Progenitor cell of endocrine pancreas (in vitro differentiated cells): ENCODE results near the gene APPL2. TPM values are rescaled to one million over a fixed set of nuclear protein-coding genes. Genes with fewer than 3 reads are reported as not detected.

Experiments used
- DNase-seq: peaks from one replicate; pipeline ENCODE4 v3.0.0; 2021; ENCODE audit warnings: low spot score; ENCODE audit not compliant: unreplicated experiment
- H3K27ac Mint-ChIP-seq: 2 replicates; pipeline ENCODE4 v1.8.0; 2021; ENCODE audit warnings: mild to moderate bottlenecking, moderate library complexity, mixed read lengths
- H3K27me3 Mint-ChIP-seq: 2 replicates; pipeline ENCODE4 v1.8.0; 2021; ENCODE audit warnings: mixed read lengths
- H3K36me3 Mint-ChIP-seq: 2 replicates; pipeline ENCODE4 v1.8.0; 2022; ENCODE audit warnings: mixed read lengths; ENCODE audit not compliant: insufficient read depth
- H3K4me1 Mint-ChIP-seq: 2 replicates; pipeline ENCODE4 v1.8.0; 2021; ENCODE audit warnings: low read depth, mixed read lengths
- H3K4me3 Mint-ChIP-seq: 2 replicates; pipeline ENCODE4 v1.8.0; 2021; ENCODE audit warnings: low read depth, mild to moderate bottlenecking, moderate library complexity, mixed read lengths
- H3K9me3 Mint-ChIP-seq: 2 replicates; pipeline ENCODE4 v1.8.0; 2021; ENCODE audit warnings: low read depth, mixed read lengths
- total RNA-seq: library from RNA; stranded (reverse); gene quantifications from 2 replicates; pipeline ENCODE4 v1.2.1, GENCODE V29; 2021
- TF ChIP-seq, protein P1 (sequence below): fragments of 200-600 bp; sonication (generic); IDR thresholded peaks from one replicate; pipeline ENCODE4 v1.5.0; 2021; ENCODE audit warnings: antibody characterized with exemption, mild to moderate bottlenecking; ENCODE audit not compliant: unreplicated experiment

The APPL2 gene
- total RNA-seq, 1 donor from 2014 or later = 159 TPM

- DNase-seq = no peak
Measured at GRCh38 chr12:105278043-105278697, 42.2 kb upstream of the APPL2 start.

GRCh38 chr12:105275997-105276733 is 40.2 kb upstream of the APPL2 start:
- Mint-ChIP-seq H3K27me3 (no peaks in the 10 kb centered on the region), H3K36me3 (no peaks in the 10 kb centered on the region), H3K9me3 (peaks cover 5% of the 10 kb centered on the region), H3K4me3 (no peak overlapping the region), H3K27ac (peak overlapping the region; percentile 39), H3K4me1 (peaks cover 37% of the 10 kb centered on the region)
- TF ChIP-seq, protein P1, sequence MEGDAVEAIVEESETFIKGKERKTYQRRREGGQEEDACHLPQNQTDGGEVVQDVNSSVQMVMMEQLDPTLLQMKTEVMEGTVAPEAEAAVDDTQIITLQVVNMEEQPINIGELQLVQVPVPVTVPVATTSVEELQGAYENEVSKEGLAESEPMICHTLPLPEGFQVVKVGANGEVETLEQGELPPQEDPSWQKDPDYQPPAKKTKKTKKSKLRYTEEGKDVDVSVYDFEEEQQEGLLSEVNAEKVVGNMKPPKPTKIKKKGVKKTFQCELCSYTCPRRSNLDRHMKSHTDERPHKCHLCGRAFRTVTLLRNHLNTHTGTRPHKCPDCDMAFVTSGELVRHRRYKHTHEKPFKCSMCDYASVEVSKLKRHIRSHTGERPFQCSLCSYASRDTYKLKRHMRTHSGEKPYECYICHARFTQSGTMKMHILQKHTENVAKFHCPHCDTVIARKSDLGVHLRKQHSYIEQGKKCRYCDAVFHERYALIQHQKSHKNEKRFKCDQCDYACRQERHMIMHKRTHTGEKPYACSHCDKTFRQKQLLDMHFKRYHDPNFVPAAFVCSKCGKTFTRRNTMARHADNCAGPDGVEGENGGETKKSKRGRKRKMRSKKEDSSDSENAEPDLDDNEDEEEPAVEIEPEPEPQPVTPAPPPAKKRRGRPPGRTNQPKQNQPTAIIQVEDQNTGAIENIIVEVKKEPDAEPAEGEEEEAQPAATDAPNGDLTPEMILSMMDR = no peak
- no peak for DNase-seq

More at GRCh38 chr12:105278043-105278697, 42.2 kb upstream of the APPL2 start:
- no peak overlapping the region for H3K4me3 Mint-ChIP-seq
- TF ChIP-seq, protein P1 = peak; percentile 43
- H3K36me3 Mint-ChIP-seq = no peaks in the 10 kb centered on the region
- H3K27ac Mint-ChIP-seq = peak overlapping the region; percentile 90
- H3K9me3 Mint-ChIP-seq = no peaks in the 10 kb centered on the region
- no peaks in the 10 kb centered on the region for H3K27me3 Mint-ChIP-seq
- peaks cover 36% of the 10 kb centered on the region for H3K4me1 Mint-ChIP-seq

DNA sequence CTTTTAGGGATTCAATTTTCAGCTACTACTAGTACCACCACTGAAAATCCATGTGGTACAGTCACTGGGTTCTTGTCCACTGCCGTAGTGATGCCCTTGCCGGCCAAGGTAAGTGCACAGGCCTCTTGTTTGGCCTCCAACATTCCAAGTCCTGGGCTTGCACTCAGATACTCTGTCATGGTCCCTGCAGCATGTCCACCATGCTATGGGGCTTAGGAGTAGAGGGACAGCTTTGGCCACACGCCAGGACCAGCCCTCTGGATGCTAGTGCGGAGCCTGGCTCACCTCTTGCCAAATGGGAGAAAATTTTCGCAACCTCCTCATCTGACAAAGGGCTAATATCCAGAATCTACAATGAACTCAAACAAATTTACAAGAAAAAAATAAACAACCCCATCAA is 38.6 kb upstream of the APPL2 start:
- H3K9me3 Mint-ChIP-seq = peaks cover 5% of the 10 kb centered on the region
- H3K27ac Mint-ChIP-seq = no peak overlapping the region
- H3K4me3 Mint-ChIP-seq = no peak overlapping the region
- no peak for DNase-seq
- TF ChIP-seq, protein P1 = no peak
- peaks cover 35% of the 10 kb centered on the region for H3K4me1 Mint-ChIP-seq
- no peaks in the 10 kb centered on the region for H3K36me3 Mint-ChIP-seq
- H3K27me3 Mint-ChIP-seq = no peaks in the 10 kb centered on the region

GRCh38 chr12:105273601-105274000 is 37.6 kb upstream of the APPL2 start:
- Mint-ChIP-seq H3K27ac (no peak overlapping the region), H3K4me1 (peaks cover 33% of the 10 kb centered on the region), H3K27me3 (no peaks in the 10 kb centered on the region), H3K36me3 (no peaks in the 10 kb centered on the region), H3K4me3 (no peak overlapping the region), H3K9me3 (peaks cover 5% of the 10 kb centered on the region)
- TF ChIP-seq, protein P1 = no peak
- no peak for DNase-seq

GRCh38 chr12:105272814-105273416 is 36.9 kb upstream of the APPL2 start:
- peaks cover 5% of the 10 kb centered on the region for H3K9me3 Mint-ChIP-seq
- no peak overlapping the region for H3K4me3 Mint-ChIP-seq
- no peaks in the 10 kb centered on the region for H3K27me3 Mint-ChIP-seq
- peak overlapping the region; percentile 45 for H3K27ac Mint-ChIP-seq
- no peak for DNase-seq
- no peaks in the 10 kb centered on the region for H3K36me3 Mint-ChIP-seq
- peaks cover 29% of the 10 kb centered on the region for H3K4me1 Mint-ChIP-seq
- TF ChIP-seq, protein P1 = no peak
